ENCODE measurements around the gene EIF3K. TPM values are rescaled to one million over a fixed set of nuclear protein-coding genes. Genes with fewer than 3 reads are reported as not detected.

EIF3K gene
- total RNA-seq, 1 donor, result 317 TPM

GRCh38 chr19:38683393-38684077 is 64.5 kb downstream of the EIF3K start:
- TF ChIP-seq CTCF (IDR thresholded peaks at IDR 0.05; ENCODE audit: extremely low read depth, low read depth, low read length), result no peak
- Histone ChIP-seq H3K9me3 (ENCODE audit: low read depth, low read length) (no peaks in the 10 kb centered on the region), H3K36me3 (ENCODE audit: insufficient read depth, low read length) (peaks cover 13% of the 10 kb centered on the region), H3K27ac (ENCODE audit: low read depth, low read length) (peak overlapping the region; percentile 99), H3K27me3 (ENCODE audit: insufficient read depth, low read length) (no peaks in the 10 kb centered on the region), H3K4me1 (ENCODE audit: insufficient read depth, low read length) (peaks cover 62% of the 10 kb centered on the region), H3K4me2 (ENCODE audit: insufficient read depth, low read length) (peak overlapping the region; percentile 80), H3K4me3 (ENCODE audit: insufficient read depth, low read length) (peak overlapping the region; percentile 26), H2AFZ (ENCODE audit: low read length) (no peak overlapping the region), H3K79me2 (ENCODE audit: insufficient read depth, low read length) (peaks cover 89% of the 10 kb centered on the region), H4K20me1 (ENCODE audit: insufficient read depth, low read length) (peaks cover 23% of the 10 kb centered on the region)
- DNase-seq (ENCODE audit: insufficient read length, low spot score, missing footprints), result peak; percentile 93

GRCh38 chr19:38684078-38684861 is 65.3 kb downstream of the EIF3K start:
- peak; percentile 93 for DNase-seq (ENCODE audit: insufficient read length, low spot score, missing footprints)
- Histone ChIP-seq H3K4me2 (ENCODE audit: insufficient read depth, low read length) (peak overlapping the region; percentile 80), H3K27ac (ENCODE audit: low read depth, low read length) (peak overlapping the region; percentile 99), H3K36me3 (ENCODE audit: insufficient read depth, low read length) (peaks cover 5% of the 10 kb centered on the region), H3K27me3 (ENCODE audit: insufficient read depth, low read length) (no peaks in the 10 kb centered on the region), H3K79me2 (ENCODE audit: insufficient read depth, low read length) (peaks cover 89% of the 10 kb centered on the region), H3K9me3 (ENCODE audit: low read depth, low read length) (no peaks in the 10 kb centered on the region), H2AFZ (ENCODE audit: low read length) (no peak overlapping the region), H4K20me1 (ENCODE audit: insufficient read depth, low read length) (peaks cover 15% of the 10 kb centered on the region), H3K4me3 (ENCODE audit: insufficient read depth, low read length) (peak overlapping the region; percentile 46), H3K4me1 (ENCODE audit: insufficient read depth, low read length) (peaks cover 63% of the 10 kb centered on the region)
- TF ChIP-seq CTCF (IDR thresholded peaks at IDR 0.05; ENCODE audit: extremely low read depth, low read depth, low read length), result no peak

GRCh38 chr19:38684862-38685665 is 66.1 kb downstream of the EIF3K start:
- Histone ChIP-seq H3K4me3 (ENCODE audit: insufficient read depth, low read length) (peak overlapping the region; percentile 46), H3K79me2 (ENCODE audit: insufficient read depth, low read length) (peaks cover 89% of the 10 kb centered on the region), H3K4me2 (ENCODE audit: insufficient read depth, low read length) (peak overlapping the region; percentile 80), H4K20me1 (ENCODE audit: insufficient read depth, low read length) (peaks cover 9% of the 10 kb centered on the region), H2AFZ (ENCODE audit: low read length) (no peak overlapping the region), H3K27ac (ENCODE audit: low read depth, low read length) (peak overlapping the region; percentile 99), H3K4me1 (ENCODE audit: insufficient read depth, low read length) (peaks cover 56% of the 10 kb centered on the region), H3K36me3 (ENCODE audit: insufficient read depth, low read length) (peaks cover 8% of the 10 kb centered on the region), H3K9me3 (ENCODE audit: low read depth, low read length) (no peaks in the 10 kb centered on the region), H3K27me3 (ENCODE audit: insufficient read depth, low read length) (no peaks in the 10 kb centered on the region)
- no peak for TF ChIP-seq CTCF (IDR thresholded peaks at IDR 0.05; ENCODE audit: extremely low read depth, low read depth, low read length)
- DNase-seq (ENCODE audit: insufficient read length, low spot score, missing footprints), result peak; percentile 46
